Measurements from ENCODE around the gene TNXB.
A peak's percentile ranks its signal among the peaks of the same experiment; 100 is the strongest.
"Not testable (repeated sequence)": the region's sequence is repeated elsewhere in the genome, so short reads cannot be mapped to it uniquely, and the experiment has no call there.

TNXB gene

GRCh38 chr6:32056254-32056653 is 52.9 kb downstream of the TNXB start:
- no peak for DNase-seq (ENCODE audit: low read depth)
- TF ChIP-seq CTCF (IDR thresholded peaks at IDR 0.05; ENCODE audit: low read length, missing control alignments): no peak
- no peak overlapping the region for H3K4me3 ChIP-seq (replicated peaks; ENCODE audit: low read depth, low read length)

- DNase-seq (ENCODE audit: low read depth); H3K4me3 ChIP-seq (replicated peaks; ENCODE audit: low read depth, low read length): not testable (repeated sequence)
Observed at GRCh38 chr6:32055756-32056155, 53.4 kb downstream of the TNXB start.

- H3K4me3 ChIP-seq (replicated peaks; ENCODE audit: low read depth, low read length); DNase-seq (ENCODE audit: low read depth): not testable (repeated sequence)
Observed at GRCh38 chr6:32053314-32053713, 55.8 kb downstream of the TNXB start.

- H3K4me3 ChIP-seq (replicated peaks; ENCODE audit: low read depth, low read length); DNase-seq (ENCODE audit: low read depth): not testable (repeated sequence)
Observed at GRCh38 chr6:32052626-32053025, 56.5 kb downstream of the TNXB start.

GRCh38 chr6:32050562-32050961 is 58.6 kb downstream of the TNXB start:
- H3K4me3 ChIP-seq (replicated peaks; ENCODE audit: low read depth, low read length): no peak overlapping the region
- TF ChIP-seq CTCF (IDR thresholded peaks at IDR 0.05; ENCODE audit: low read length, missing control alignments): no peak
- no peak for DNase-seq (ENCODE audit: low read depth)

- DNase-seq (ENCODE audit: low read depth): not testable (repeated sequence)
Observed at GRCh38 chr6:32049736-32050135, 59.4 kb downstream of the TNXB start.

GRCh38 chr6:32049149-32049548 is 60.0 kb downstream of the TNXB start:
- not testable (repeated sequence) for H3K4me3 ChIP-seq (replicated peaks; ENCODE audit: low read depth, low read length); DNase-seq (ENCODE audit: low read depth)

More at GRCh38 chr6:32049736-32050135, 59.4 kb downstream of the TNXB start:
- not testable (repeated sequence) for H3K4me3 ChIP-seq (replicated peaks; ENCODE audit: low read depth, low read length)

GRCh38 chr6:32047855-32048766 is 61.0 kb downstream of the TNXB start:
- H3K4me3 ChIP-seq (replicated peaks; ENCODE audit: low read depth, low read length): no peak overlapping the region
- peak; percentile 65 for DNase-seq (ENCODE audit: low read depth)
- peak; percentile 77 for TF ChIP-seq CTCF (IDR thresholded peaks at IDR 0.05; ENCODE audit: low read length, missing control alignments)

GRCh38 chr6:32047539-32047854 is 61.6 kb downstream of the TNXB start:
- DNase-seq (ENCODE audit: low read depth): no peak
- H3K4me3 ChIP-seq (replicated peaks; ENCODE audit: low read depth, low read length): no peak overlapping the region
- TF ChIP-seq CTCF (IDR thresholded peaks at IDR 0.05; ENCODE audit: low read length, missing control alignments): no peak

- TF ChIP-seq CTCF (IDR thresholded peaks at IDR 0.05; ENCODE audit: low read length, missing control alignments): no peak
- H3K4me3 ChIP-seq (replicated peaks; ENCODE audit: low read depth, low read length): no peak overlapping the region
- DNase-seq (ENCODE audit: low read depth): peak; percentile 46
Observed at GRCh38 chr6:32047084-32047478, 62.1 kb downstream of the TNXB start.

Measured in fibroblast of pulmonary artery (primary cell).